ENCODE data around the gene ATP5PD. TPM values are rescaled to one million over a fixed set of nuclear protein-coding genes. Genes with fewer than 3 reads are reported as not detected.
A peak's percentile ranks its signal among the peaks of the same experiment; 100 is the strongest.

The ATP5PD gene
- total and polyA plus RNA-seq, 2 of the 13 experiments (the other 11 are each of a cell fraction or from before 2014, with no cell fraction given), result 158 to 428 TPM

DNA sequence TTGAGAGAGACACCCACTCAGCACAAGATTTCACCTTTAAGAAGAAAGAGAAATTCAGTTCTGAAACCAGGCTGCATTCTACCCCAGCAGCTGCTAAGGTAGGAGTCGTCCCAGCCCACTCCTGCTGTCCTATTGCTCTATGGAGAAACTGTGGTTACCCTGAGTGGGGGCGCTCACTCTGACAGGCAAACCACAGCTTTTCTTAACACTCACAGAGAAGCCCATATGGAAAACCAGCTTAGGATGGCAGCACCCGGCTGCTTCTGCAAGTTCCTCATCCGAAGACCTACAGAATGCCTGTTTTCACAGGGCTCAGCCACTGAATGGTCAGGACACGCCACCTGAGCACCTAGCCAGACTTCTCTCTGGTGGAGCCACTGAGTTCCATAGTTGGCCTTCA, 7.5 kb downstream of the ATP5PD start:
- POLR2A ChIA-PET, result no interaction called here

DNA sequence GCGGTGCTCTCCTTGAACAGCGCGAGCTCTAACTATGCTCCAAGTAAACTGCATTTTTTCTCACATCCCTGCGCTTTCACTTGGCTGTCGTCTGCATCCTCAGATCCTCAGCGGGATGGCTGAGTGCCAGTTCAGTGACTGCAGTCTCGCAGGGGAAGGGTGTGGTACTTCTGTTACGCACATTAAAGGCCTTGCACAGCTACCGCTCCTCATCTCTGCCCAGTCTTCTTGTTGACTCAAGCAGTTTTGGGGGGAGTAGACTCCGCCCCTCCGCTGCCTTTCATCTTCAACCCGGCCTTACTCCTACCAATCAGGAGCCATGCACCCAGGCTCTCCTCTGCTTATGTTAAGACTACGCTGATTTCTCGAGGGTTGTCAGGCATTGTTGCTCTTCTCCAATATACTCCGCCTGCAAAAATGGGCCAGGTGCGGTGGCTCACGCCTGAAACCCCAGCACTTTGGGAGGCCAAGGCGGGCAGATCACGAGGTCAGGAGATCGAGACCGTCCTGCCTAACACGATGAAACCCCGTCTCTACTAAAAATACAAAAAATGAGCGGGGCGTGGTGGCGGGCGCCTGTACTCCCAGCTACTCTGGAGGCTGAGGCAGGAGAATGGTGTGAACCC, 10.0 kb downstream of the ATP5PD start:
- Histone ChIP-seq H3K79me2 (ENCODE audit: insufficient read depth, low read length) (no peaks in the 10 kb centered on the region), H3K4me1 (ENCODE audit: insufficient read depth, low read length) (peaks cover 19% of the 10 kb centered on the region), H3K36me3 (replicated peaks in 1 of 2; ENCODE audit: control insufficient read depth in 1 of 2, insufficient read depth in 2 of 2, low read length in 2 of 2) (peaks cover 13 to 30% of the 10 kb centered on the region in 2 experiments), H3K4me2 (ENCODE audit: low read depth, low read length) (peak overlapping the region; percentile 98), H3K4me3 (replicated peaks in 1 of 3; ENCODE audit: insufficient read depth in 1 of 3, low read depth in 2 of 3, low read length in 3 of 3) (peak overlapping the region in 2 of 3 experiments; percentile 71 to 93; a peak in 4 of 6 replicates), H4K20me1 (ENCODE audit: insufficient read depth, low read length) (no peaks in the 10 kb centered on the region), H3K9ac (ENCODE audit: insufficient read depth, low read depth, low read length) (peak overlapping the region; percentile 90; the same call in 1 of the 2 replicates), H2AFZ (ENCODE audit: low read length) (no peak overlapping the region), H3K27ac (ENCODE audit: extremely low read length, insufficient read depth, low read length) (peak overlapping the region; percentile 94), H3K27me3 (ENCODE audit: control insufficient read depth in 1 of 2, insufficient read depth in 2 of 2, low read length in 2 of 2) (no peaks in the 10 kb centered on the region; a peak in 2 of 5 replicates), H3K9me3 (ENCODE audit: low read length) (no peaks in the 10 kb centered on the region)
- intact Hi-C loops (cut with micrococcal nuclease; ENCODE audit: unreplicated experiment) (no loop called here), in situ Hi-C loops (cut with HindIII; ENCODE audit: extremely low pct_ligation_motif_present, low pct_unique_long_range_greater_than_20kb) (no loop called here)
- CTCF ChIA-PET (ENCODE audit: low intra/inter-chr PET ratio, low total read pairs), result no interaction called here
- ATAC-seq, result no peak
- POLR2A ChIA-PET, result interaction anchor here (0.7 to 4.1 kb wide), 9 partner anchors 11 to 705 kb away, joined by 3 to 77 read pairs (median 8); partner anchors contain the start of genes ATP5PD, FDXR, HID1 and KCTD2
- WGBS (ENCODE audit: low lambda C conversion rate), result 85% methylated on average over 27 of the region's 27 CpGs
- no TSS peak for BruUV-seq (replicated peaks)
- FAIRE-seq, result no peak
- DNase-seq (ENCODE audit: low spot score), result no peak
- TF ChIP-seq SMAD9 (CRISPR knock-in tag; IDR thresholded peaks at IDR 0.05), result no peak
- 0 out of 2 replicates have a peak, but pooled peaks have one; percentile 36 for TF ChIP-seq ZNF543 (CRISPR knock-in tag; IDR thresholded peaks at IDR 0.05)
- TF ChIP-seq FOXC1 (CRISPR knock-in tag; IDR thresholded peaks at IDR 0.05; ENCODE audit: borderline replicate concordance), result no peak
- TF ChIP-seq ZNF615 (CRISPR knock-in tag; IDR thresholded peaks at IDR 0.05; ENCODE audit: borderline replicate concordance), result no peak
- TF ChIP-seq SALL1 (CRISPR knock-in tag; IDR thresholded peaks at IDR 0.05), result no peak
- TF ChIP-seq ZNF124 (CRISPR knock-in tag; IDR thresholded peaks at IDR 0.05), result no peak
- TF ChIP-seq, protein P1, sequence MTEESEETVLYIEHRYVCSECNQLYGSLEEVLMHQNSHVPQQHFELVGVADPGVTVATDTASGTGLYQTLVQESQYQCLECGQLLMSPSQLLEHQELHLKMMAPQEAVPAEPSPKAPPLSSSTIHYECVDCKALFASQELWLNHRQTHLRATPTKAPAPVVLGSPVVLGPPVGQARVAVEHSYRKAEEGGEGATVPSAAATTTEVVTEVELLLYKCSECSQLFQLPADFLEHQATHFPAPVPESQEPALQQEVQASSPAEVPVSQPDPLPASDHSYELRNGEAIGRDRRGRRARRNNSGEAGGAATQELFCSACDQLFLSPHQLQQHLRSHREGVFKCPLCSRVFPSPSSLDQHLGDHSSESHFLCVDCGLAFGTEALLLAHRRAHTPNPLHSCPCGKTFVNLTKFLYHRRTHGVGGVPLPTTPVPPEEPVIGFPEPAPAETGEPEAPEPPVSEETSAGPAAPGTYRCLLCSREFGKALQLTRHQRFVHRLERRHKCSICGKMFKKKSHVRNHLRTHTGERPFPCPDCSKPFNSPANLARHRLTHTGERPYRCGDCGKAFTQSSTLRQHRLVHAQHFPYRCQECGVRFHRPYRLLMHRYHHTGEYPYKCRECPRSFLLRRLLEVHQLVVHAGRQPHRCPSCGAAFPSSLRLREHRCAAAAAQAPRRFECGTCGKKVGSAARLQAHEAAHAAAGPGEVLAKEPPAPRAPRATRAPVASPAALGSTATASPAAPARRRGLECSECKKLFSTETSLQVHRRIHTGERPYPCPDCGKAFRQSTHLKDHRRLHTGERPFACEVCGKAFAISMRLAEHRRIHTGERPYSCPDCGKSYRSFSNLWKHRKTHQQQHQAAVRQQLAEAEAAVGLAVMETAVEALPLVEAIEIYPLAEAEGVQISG (CRISPR knock-in tag; IDR thresholded peaks at IDR 0.05), result no peak
- no peak for TF ChIP-seq PHF8 (CRISPR knock-in tag; IDR thresholded peaks at IDR 0.05)
- no peak for TF ChIP-seq ZNF782 (CRISPR knock-in tag; IDR thresholded peaks at IDR 0.05; ENCODE audit: borderline replicate concordance)
- TF ChIP-seq, protein P2, sequence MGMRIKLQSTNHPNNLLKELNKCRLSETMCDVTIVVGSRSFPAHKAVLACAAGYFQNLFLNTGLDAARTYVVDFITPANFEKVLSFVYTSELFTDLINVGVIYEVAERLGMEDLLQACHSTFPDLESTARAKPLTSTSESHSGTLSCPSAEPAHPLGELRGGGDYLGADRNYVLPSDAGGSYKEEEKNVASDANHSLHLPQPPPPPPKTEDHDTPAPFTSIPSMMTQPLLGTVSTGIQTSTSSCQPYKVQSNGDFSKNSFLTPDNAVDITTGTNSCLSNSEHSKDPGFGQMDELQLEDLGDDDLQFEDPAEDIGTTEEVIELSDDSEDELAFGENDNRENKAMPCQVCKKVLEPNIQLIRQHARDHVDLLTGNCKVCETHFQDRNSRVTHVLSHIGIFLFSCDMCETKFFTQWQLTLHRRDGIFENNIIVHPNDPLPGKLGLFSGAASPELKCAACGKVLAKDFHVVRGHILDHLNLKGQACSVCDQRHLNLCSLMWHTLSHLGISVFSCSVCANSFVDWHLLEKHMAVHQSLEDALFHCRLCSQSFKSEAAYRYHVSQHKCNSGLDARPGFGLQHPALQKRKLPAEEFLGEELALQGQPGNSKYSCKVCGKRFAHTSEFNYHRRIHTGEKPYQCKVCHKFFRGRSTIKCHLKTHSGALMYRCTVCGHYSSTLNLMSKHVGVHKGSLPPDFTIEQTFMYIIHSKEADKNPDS (CRISPR knock-in tag; IDR thresholded peaks at IDR 0.05), result 0 out of 2 replicates have a peak, but pooled peaks have one; percentile 15

More for the DNA sequence above, 7.5 kb downstream of the ATP5PD start:
- in situ Hi-C loops (cut with HindIII; ENCODE audit: extremely low pct_ligation_motif_present, low pct_unique_long_range_greater_than_20kb) (no loop called here), intact Hi-C loops (cut with micrococcal nuclease; ENCODE audit: unreplicated experiment) (no loop called here)
- Histone ChIP-seq H3K36me3 (replicated peaks in 1 of 2; ENCODE audit: control insufficient read depth in 1 of 2, insufficient read depth in 2 of 2, low read length in 2 of 2) (peaks cover 15 to 38% of the 10 kb centered on the region in 2 experiments), H3K9me3 (ENCODE audit: low read length) (no peaks in the 10 kb centered on the region), H4K20me1 (ENCODE audit: insufficient read depth, low read length) (no peaks in the 10 kb centered on the region), H3K9ac (ENCODE audit: insufficient read depth, low read depth, low read length) (no peak overlapping the region), H2AFZ (ENCODE audit: low read length) (no peak overlapping the region), H3K4me3 (replicated peaks in 1 of 3; ENCODE audit: insufficient read depth in 1 of 3, low read depth in 2 of 3, low read length in 3 of 3) (no peak overlapping the region), H3K4me1 (ENCODE audit: insufficient read depth, low read length) (peaks cover 12% of the 10 kb centered on the region), H3K4me2 (ENCODE audit: low read depth, low read length) (no peak overlapping the region), H3K79me2 (ENCODE audit: insufficient read depth, low read length) (no peaks in the 10 kb centered on the region), H3K27ac (ENCODE audit: extremely low read length, insufficient read depth, low read length) (no peak overlapping the region), H3K27me3 (ENCODE audit: control insufficient read depth in 1 of 2, insufficient read depth in 2 of 2, low read length in 2 of 2) (no peaks in the 10 kb centered on the region; a peak in 1 of 5 replicates)
- TF ChIP-seq NFE2L2 (IDR thresholded peaks at IDR 0.05; ENCODE audit: low read length) (no peak), TARDBP (CRISPR knock-in tag; IDR thresholded peaks at IDR 0.05) (no peak)
- ATAC-seq (no peak), DNase-seq (ENCODE audit: low spot score) (no peak), FAIRE-seq (no peak)
- CTCF ChIA-PET (ENCODE audit: low intra/inter-chr PET ratio, low total read pairs), result no interaction called here
- no TSS peak for BruUV-seq (replicated peaks)
- WGBS (ENCODE audit: low lambda C conversion rate), result 93% methylated on average over 5 of the region's 5 CpGs
